ENCODE results near the gene CLEC3B.

DNA sequence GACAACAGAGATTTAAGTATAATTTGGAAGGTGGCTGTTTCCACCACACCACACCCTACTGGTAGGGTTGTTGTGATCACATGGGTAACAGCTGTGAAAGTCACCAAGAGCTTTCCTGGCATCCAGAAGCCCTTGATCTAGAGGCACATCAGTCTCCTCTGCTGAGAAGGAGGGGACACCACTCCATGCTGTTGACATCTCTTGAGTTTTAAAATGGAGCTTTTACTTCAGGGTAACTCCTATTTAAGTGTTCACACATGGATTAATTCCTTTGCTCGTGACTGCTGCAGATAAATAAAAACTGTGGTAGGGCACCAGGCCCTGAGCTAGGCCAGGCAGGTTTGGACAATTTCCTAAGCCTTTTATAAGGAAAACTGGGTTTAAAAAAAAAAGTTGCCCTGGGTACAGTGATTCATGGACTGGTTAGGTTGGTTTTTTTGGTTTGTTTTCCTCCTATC is 42.6 kb upstream of the CLEC3B start:
- TF ChIP-seq, protein P1, sequence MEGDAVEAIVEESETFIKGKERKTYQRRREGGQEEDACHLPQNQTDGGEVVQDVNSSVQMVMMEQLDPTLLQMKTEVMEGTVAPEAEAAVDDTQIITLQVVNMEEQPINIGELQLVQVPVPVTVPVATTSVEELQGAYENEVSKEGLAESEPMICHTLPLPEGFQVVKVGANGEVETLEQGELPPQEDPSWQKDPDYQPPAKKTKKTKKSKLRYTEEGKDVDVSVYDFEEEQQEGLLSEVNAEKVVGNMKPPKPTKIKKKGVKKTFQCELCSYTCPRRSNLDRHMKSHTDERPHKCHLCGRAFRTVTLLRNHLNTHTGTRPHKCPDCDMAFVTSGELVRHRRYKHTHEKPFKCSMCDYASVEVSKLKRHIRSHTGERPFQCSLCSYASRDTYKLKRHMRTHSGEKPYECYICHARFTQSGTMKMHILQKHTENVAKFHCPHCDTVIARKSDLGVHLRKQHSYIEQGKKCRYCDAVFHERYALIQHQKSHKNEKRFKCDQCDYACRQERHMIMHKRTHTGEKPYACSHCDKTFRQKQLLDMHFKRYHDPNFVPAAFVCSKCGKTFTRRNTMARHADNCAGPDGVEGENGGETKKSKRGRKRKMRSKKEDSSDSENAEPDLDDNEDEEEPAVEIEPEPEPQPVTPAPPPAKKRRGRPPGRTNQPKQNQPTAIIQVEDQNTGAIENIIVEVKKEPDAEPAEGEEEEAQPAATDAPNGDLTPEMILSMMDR (IDR thresholded peaks at IDR 0.05): no peak
- no peak for TF ChIP-seq POLR2AphosphoS5 (IDR thresholded peaks at IDR 0.05)
